Breast epithelium (tissue), 3 donors: Measurements from ENCODE around the gene CEP68.

Experiments used
- POLR2A ChIP-seq: fragments of 450-650 bp; IDR thresholded peaks from one replicate; pipeline ENCODE4 v1.6.1; 2016; ENCODE audit warnings: antibody characterized with exemption, mild to moderate bottlenecking, moderate library complexity
- POLR2AphosphoS5 ChIP-seq, 3 donors: sonication (generic); formaldehyde crosslinking; IDR thresholded peaks; one replicate each; pipeline ENCODE4 v1.6.1; 2017; ENCODE audit warnings: antibody characterized with exemption in 3 of 3
- TF ChIP-seq, protein P1 (sequence below), 3 donors: fragments of 450-650 bp; IDR thresholded peaks; one replicate each; pipeline ENCODE4 v1.5.1; 2016 to 2017; ENCODE audit warnings: antibody characterized with exemption in 3 of 3, mild to moderate bottlenecking in 3 of 3, moderate library complexity in 3 of 3

GRCh38 chr2:65072181-65072970 lies 16.2 kb downstream of the CEP68 start:
- TF ChIP-seq POLR2AphosphoS5 (IDR thresholded peaks at IDR 0.05), result no peak
- TF ChIP-seq POLR2A, result no peak
- TF ChIP-seq, protein P1, sequence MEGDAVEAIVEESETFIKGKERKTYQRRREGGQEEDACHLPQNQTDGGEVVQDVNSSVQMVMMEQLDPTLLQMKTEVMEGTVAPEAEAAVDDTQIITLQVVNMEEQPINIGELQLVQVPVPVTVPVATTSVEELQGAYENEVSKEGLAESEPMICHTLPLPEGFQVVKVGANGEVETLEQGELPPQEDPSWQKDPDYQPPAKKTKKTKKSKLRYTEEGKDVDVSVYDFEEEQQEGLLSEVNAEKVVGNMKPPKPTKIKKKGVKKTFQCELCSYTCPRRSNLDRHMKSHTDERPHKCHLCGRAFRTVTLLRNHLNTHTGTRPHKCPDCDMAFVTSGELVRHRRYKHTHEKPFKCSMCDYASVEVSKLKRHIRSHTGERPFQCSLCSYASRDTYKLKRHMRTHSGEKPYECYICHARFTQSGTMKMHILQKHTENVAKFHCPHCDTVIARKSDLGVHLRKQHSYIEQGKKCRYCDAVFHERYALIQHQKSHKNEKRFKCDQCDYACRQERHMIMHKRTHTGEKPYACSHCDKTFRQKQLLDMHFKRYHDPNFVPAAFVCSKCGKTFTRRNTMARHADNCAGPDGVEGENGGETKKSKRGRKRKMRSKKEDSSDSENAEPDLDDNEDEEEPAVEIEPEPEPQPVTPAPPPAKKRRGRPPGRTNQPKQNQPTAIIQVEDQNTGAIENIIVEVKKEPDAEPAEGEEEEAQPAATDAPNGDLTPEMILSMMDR (IDR thresholded peaks at IDR 0.05), result no peak
